ENCODE measurements around the gene GMDS. TPM values are rescaled to one million over a fixed set of nuclear protein-coding genes. Genes with fewer than 3 reads are reported as not detected.

Gene GMDS
- total and polyA plus RNA-seq, 2 of the 13 experiments (the other 11 are each of a cell fraction or from before 2014, with no cell fraction given), result 64.4 to 112 TPM

- no TSS peak for BruUV-seq (replicated peaks)
- no peak overlapping the region for H3K27ac ChIP-seq (ENCODE audit: extremely low read length, insufficient read depth, low read length)
- in situ Hi-C loops (cut with HindIII; ENCODE audit: extremely low pct_ligation_motif_present, low pct_unique_long_range_greater_than_20kb) (no loop called here), intact Hi-C loops (cut with micrococcal nuclease; ENCODE audit: unreplicated experiment) (no loop called here)
- peak; percentile 12 for FAIRE-seq
- ChIA-PET POLR2A (no interaction called here), CTCF (ENCODE audit: low intra/inter-chr PET ratio, low total read pairs) (no interaction called here)
- no peaks in the 10 kb centered on the region for H3K9me3 ChIP-seq (ENCODE audit: low read length)
- over 99% methylated on average over 6 of the region's 6 CpGs for WGBS (ENCODE audit: low lambda C conversion rate)
- H3K4me1 ChIP-seq (ENCODE audit: insufficient read depth, low read length), result no peaks in the 10 kb centered on the region
- ATAC-seq, result no peak; the same call in 2 of the 3 replicates
- no peaks in the 10 kb centered on the region for H4K20me1 ChIP-seq (ENCODE audit: insufficient read depth, low read length)
- H2AFZ ChIP-seq (ENCODE audit: low read length), result no peak overlapping the region
- H3K4me3 ChIP-seq (replicated peaks in 1 of 3; ENCODE audit: insufficient read depth in 1 of 3, low read depth in 2 of 3, low read length in 3 of 3), result no peak overlapping the region
- no peaks in the 10 kb centered on the region for H3K79me2 ChIP-seq (ENCODE audit: insufficient read depth, low read length)
- DNase-seq (ENCODE audit: low spot score), result no peak
- no peaks in the 10 kb centered on the region for H3K27me3 ChIP-seq (ENCODE audit: control insufficient read depth in 1 of 2, insufficient read depth in 2 of 2, low read length in 2 of 2)
- no peak overlapping the region for H3K9ac ChIP-seq (ENCODE audit: insufficient read depth, low read depth, low read length)
- no peak overlapping the region for H3K4me2 ChIP-seq (ENCODE audit: low read depth, low read length)
- H3K36me3 ChIP-seq (replicated peaks in 1 of 2; ENCODE audit: control insufficient read depth in 1 of 2, insufficient read depth in 2 of 2, low read length in 2 of 2), result peaks cover 7 to 23% of the 10 kb centered on the region in 2 experiments
- TF ChIP-seq, protein P1, sequence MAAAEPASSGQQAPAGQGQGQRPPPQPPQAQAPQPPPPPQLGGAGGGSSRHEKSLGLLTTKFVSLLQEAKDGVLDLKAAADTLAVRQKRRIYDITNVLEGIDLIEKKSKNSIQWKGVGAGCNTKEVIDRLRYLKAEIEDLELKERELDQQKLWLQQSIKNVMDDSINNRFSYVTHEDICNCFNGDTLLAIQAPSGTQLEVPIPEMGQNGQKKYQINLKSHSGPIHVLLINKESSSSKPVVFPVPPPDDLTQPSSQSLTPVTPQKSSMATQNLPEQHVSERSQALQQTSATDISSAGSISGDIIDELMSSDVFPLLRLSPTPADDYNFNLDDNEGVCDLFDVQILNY (CRISPR knock-in tag; conservative IDR thresholded peaks at IDR 0.05), result no peak
- TF ChIP-seq RBM22 (optimal IDR thresholded peaks at IDR 0.05; ENCODE audit: low read length), result peak; percentile 36
Measured at GRCh38 chr6:1735239-1735803, 510.1 kb downstream of the GMDS start.

DNA sequence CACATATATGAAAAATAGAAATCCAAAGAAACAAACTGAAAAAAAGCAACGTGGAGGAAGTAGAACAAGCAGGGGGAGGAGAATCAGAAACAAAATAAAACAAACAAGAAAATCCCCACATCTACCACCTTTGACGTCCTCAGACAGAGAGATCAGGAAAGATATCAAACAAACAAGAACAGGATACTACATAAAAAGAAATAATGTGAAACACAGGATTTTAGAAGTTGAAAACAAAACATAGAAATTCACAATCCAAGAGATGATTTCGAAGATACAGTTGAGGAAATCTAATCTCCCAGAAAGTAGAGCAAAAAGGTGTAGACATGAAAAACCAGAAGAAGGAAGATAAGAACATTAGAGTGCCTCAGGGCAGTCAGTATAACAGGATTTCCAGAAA is 514.5 kb downstream of the GMDS start:
- Histone ChIP-seq H2AFZ (ENCODE audit: low read length) (no peak overlapping the region), H3K4me3 (replicated peaks in 1 of 3; ENCODE audit: insufficient read depth in 1 of 3, low read depth in 2 of 3, low read length in 3 of 3) (no peak overlapping the region), H3K9me3 (ENCODE audit: low read length) (no peaks in the 10 kb centered on the region), H3K27ac (ENCODE audit: extremely low read length, insufficient read depth, low read length) (no peak overlapping the region), H3K4me1 (ENCODE audit: insufficient read depth, low read length) (no peaks in the 10 kb centered on the region), H3K79me2 (ENCODE audit: insufficient read depth, low read length) (no peaks in the 10 kb centered on the region), H3K36me3 (replicated peaks in 1 of 2; ENCODE audit: control insufficient read depth in 1 of 2, insufficient read depth in 2 of 2, low read length in 2 of 2) (peaks cover 4 to 17% of the 10 kb centered on the region in 2 experiments; a peak in 4 of 5 replicates), H3K27me3 (ENCODE audit: control insufficient read depth in 1 of 2, insufficient read depth in 2 of 2, low read length in 2 of 2) (no peaks in the 10 kb centered on the region), H3K4me2 (ENCODE audit: low read depth, low read length) (no peak overlapping the region), H3K9ac (ENCODE audit: insufficient read depth, low read depth, low read length) (no peak overlapping the region), H4K20me1 (ENCODE audit: insufficient read depth, low read length) (no peaks in the 10 kb centered on the region)
- FAIRE-seq (no peak), DNase-seq (ENCODE audit: low spot score) (no peak), ATAC-seq (no peak)
- intact Hi-C loops (cut with micrococcal nuclease; ENCODE audit: unreplicated experiment) (no loop called here), in situ Hi-C loops (cut with HindIII; ENCODE audit: extremely low pct_ligation_motif_present, low pct_unique_long_range_greater_than_20kb) (no loop called here)
- ChIA-PET CTCF (ENCODE audit: low intra/inter-chr PET ratio, low total read pairs) (no interaction called here), POLR2A (no interaction called here)
- WGBS (ENCODE audit: low lambda C conversion rate), result 89% methylated on average over 3 of the region's 3 CpGs
- TF ChIP-seq EED (CRISPR knock-in tag; IDR thresholded peaks at IDR 0.05) (no peak), ZNF780A (CRISPR knock-in tag; IDR thresholded peaks at IDR 0.05) (no peak), ZNF841 (CRISPR knock-in tag; IDR thresholded peaks at IDR 0.05; ENCODE audit: borderline replicate concordance) (no peak), NR2F2 (IDR thresholded peaks at IDR 0.05; ENCODE audit: borderline replicate concordance, low read depth) (no peak)
- no TSS peak for BruUV-seq (replicated peaks)
